ENCODE results near the gene DPY19L1. TPM values are rescaled to one million over a fixed set of nuclear protein-coding genes. Genes with fewer than 3 reads are reported as not detected.
"Not testable (repeated sequence)": the region's sequence is repeated elsewhere in the genome, so short reads cannot be mapped to it uniquely, and the experiment has no call there.

DPY19L1 gene
- total RNA-seq, 1 experiment from 2014 or later, result 71.7 TPM

GRCh38 chr7:34984140-34984539, 53.1 kb downstream of the DPY19L1 start:
- intact Hi-C loops (cut with micrococcal nuclease); BruUV-seq (replicated peaks); CTCF ChIA-PET: not testable (repeated sequence)

GRCh38 chr7:34982371-34983019, 54.8 kb downstream of the DPY19L1 start:
- Histone ChIP-seq H3K36me3 (ENCODE audit: control insufficient read depth in 1 of 2, insufficient read depth in 2 of 2, low read length in 2 of 2) (no peaks in the 10 kb centered on the region), H3K4me3 (replicated peaks in 1 of 2; ENCODE audit: low read depth in 1 of 2, low read length in 2 of 2) (no peak overlapping the region), H3K4me2 (ENCODE audit: low read length) (no peak overlapping the region), H3K27ac (ENCODE audit: low read depth, low read length) (no peak overlapping the region), H3K4me1 (ENCODE audit: control insufficient read depth in 1 of 2, insufficient read depth in 2 of 2, low read length in 2 of 2) (no peaks in the 10 kb centered on the region), H4K20me1 (ENCODE audit: insufficient read depth) (no peaks in the 10 kb centered on the region), H3K79me2 (ENCODE audit: insufficient read depth, low read length) (no peaks in the 10 kb centered on the region), H3K9ac (ENCODE audit: low read length) (no peak overlapping the region), H3K27me3 (ENCODE audit: insufficient read depth, low read length) (no peaks in the 10 kb centered on the region), H3K9me3 (ENCODE audit: control insufficient read depth in 1 of 2, insufficient read depth in 1 of 2, low read depth in 1 of 2, low read length in 2 of 2) (no peaks in the 10 kb centered on the region), H3K9me2 (ENCODE audit: insufficient read depth) (no peaks in the 10 kb centered on the region), H2AFZ (ENCODE audit: low read depth, low read length, poor library complexity, severe bottlenecking) (no peak overlapping the region)
- TF ChIP-seq EZH2 (IDR thresholded peaks at IDR 0.05) (no peak), JUND (IDR thresholded peaks at IDR 0.05) (no peak), ZFX (IDR thresholded peaks at IDR 0.05) (no peak), POLR2A (IDR thresholded peaks at IDR 0.05; ENCODE audit: borderline replicate concordance, extremely low read depth, insufficient read depth, insufficient read length) (no peak), ATF3 (IDR thresholded peaks at IDR 0.05) (no peak), REST (IDR thresholded peaks at IDR 0.05; ENCODE audit: low read depth) (no peak)
- RAD21 ChIA-PET (ENCODE audit: low non-redundant PET in 1 of 2, low total read pairs in 2 of 2, uncharacterized antibody in 2 of 2, unreplicated experiment in 2 of 2), result no interaction called here
- intact Hi-C loops (cut with micrococcal nuclease), result no loop called here
- CTCF ChIA-PET, result no interaction called here
- no TSS peak for BruUV-seq (replicated peaks)
- ATAC-seq (no peak), DNase-seq (ENCODE audit: low read depth, low spot score) (no peak)
- POLR2A ChIA-PET, result no interaction called here

More at GRCh38 chr7:34984140-34984539, 53.1 kb downstream of the DPY19L1 start:
- H3K9me2 ChIP-seq (ENCODE audit: insufficient read depth); H3K9ac ChIP-seq (ENCODE audit: low read length); POLR2A ChIA-PET; DNase-seq (ENCODE audit: low read depth, low spot score); H3K36me3 ChIP-seq (ENCODE audit: control insufficient read depth in 1 of 2, insufficient read depth in 2 of 2, low read length in 2 of 2); H3K4me3 ChIP-seq (replicated peaks in 1 of 2; ENCODE audit: low read depth in 1 of 2, low read length in 2 of 2); H4K20me1 ChIP-seq (ENCODE audit: insufficient read depth); H3K27ac ChIP-seq (ENCODE audit: low read depth, low read length); ATAC-seq; H3K9me3 ChIP-seq (ENCODE audit: control insufficient read depth in 1 of 2, insufficient read depth in 1 of 2, low read depth in 1 of 2, low read length in 2 of 2); H3K27me3 ChIP-seq (ENCODE audit: insufficient read depth, low read length); H2AFZ ChIP-seq (ENCODE audit: low read depth, low read length, poor library complexity, severe bottlenecking); H3K4me2 ChIP-seq (ENCODE audit: low read length); RAD21 ChIA-PET (ENCODE audit: low non-redundant PET in 1 of 2, low total read pairs in 2 of 2, uncharacterized antibody in 2 of 2, unreplicated experiment in 2 of 2); H3K79me2 ChIP-seq (ENCODE audit: insufficient read depth, low read length); H3K4me1 ChIP-seq (ENCODE audit: control insufficient read depth in 1 of 2, insufficient read depth in 2 of 2, low read length in 2 of 2): not testable (repeated sequence)

GRCh38 chr7:34979124-34979523, 58.2 kb downstream of the DPY19L1 start:
- H3K4me2 ChIP-seq (ENCODE audit: low read length); H3K36me3 ChIP-seq (ENCODE audit: control insufficient read depth in 1 of 2, insufficient read depth in 2 of 2, low read length in 2 of 2); H3K27ac ChIP-seq (ENCODE audit: low read depth, low read length); H3K9me2 ChIP-seq (ENCODE audit: insufficient read depth); H3K27me3 ChIP-seq (ENCODE audit: insufficient read depth, low read length); intact Hi-C loops (cut with micrococcal nuclease); ATAC-seq; H3K79me2 ChIP-seq (ENCODE audit: insufficient read depth, low read length); H3K4me1 ChIP-seq (ENCODE audit: control insufficient read depth in 1 of 2, insufficient read depth in 2 of 2, low read length in 2 of 2); BruUV-seq (replicated peaks); RAD21 ChIA-PET (ENCODE audit: low non-redundant PET in 1 of 2, low total read pairs in 2 of 2, uncharacterized antibody in 2 of 2, unreplicated experiment in 2 of 2); CTCF ChIA-PET; POLR2A ChIA-PET; H3K4me3 ChIP-seq (replicated peaks in 1 of 2; ENCODE audit: low read depth in 1 of 2, low read length in 2 of 2); H3K9me3 ChIP-seq (ENCODE audit: control insufficient read depth in 1 of 2, insufficient read depth in 1 of 2, low read depth in 1 of 2, low read length in 2 of 2); H2AFZ ChIP-seq (ENCODE audit: low read depth, low read length, poor library complexity, severe bottlenecking); DNase-seq (ENCODE audit: low read depth, low spot score); H4K20me1 ChIP-seq (ENCODE audit: insufficient read depth); H3K9ac ChIP-seq (ENCODE audit: low read length): not testable (repeated sequence)

All from HCT116 (cell line).